SK-N-SH (cell line): ENCODE data around the gene ATXN2.

ENCODE experiments used
- CHD2 ChIP-seq: fragments of 150-350 bp; IDR thresholded peaks from 2 replicates; pipeline ENCODE4 v1.6.1; 2018; ENCODE audit warnings: low read length; ENCODE audit not compliant: partially characterized antibody
- CTCF ChIP-seq: fragments of 200-600 bp; sonication (generic); IDR thresholded peaks from 2 replicates; pipeline ENCODE4 v1.6.1; 2017; ENCODE audit warnings: antibody characterized with exemption, mild to moderate bottlenecking, moderate library complexity
- FOXJ3 ChIP-seq: sonication (generic); formaldehyde crosslinking; IDR thresholded peaks from 2 replicates; pipeline ENCODE4 v1.5.1; 2020; ENCODE audit warnings: mild to moderate bottlenecking, missing genetic modification reagents
- GABPA ChIP-seq: IDR thresholded peaks from 2 replicates; pipeline ENCODE4 v1.4.0; 2012; ENCODE audit warnings: low read depth, mild to moderate bottlenecking
- JUND ChIP-seq: IDR thresholded peaks from 2 replicates; pipeline ENCODE4 v1.4.0; 2012
- MEF2A ChIP-seq: IDR thresholded peaks from 2 replicates; pipeline ENCODE4 v1.4.0; 2012; ENCODE audit warnings: low read depth, borderline replicate concordance
- NFIC ChIP-seq: IDR thresholded peaks from 2 replicates; pipeline ENCODE4 v1.4.0; 2012; ENCODE audit warnings: borderline replicate concordance
- POLR2AphosphoS5 ChIP-seq: IDR thresholded peaks from 2 replicates; pipeline ENCODE4 v1.6.1; 2012; ENCODE audit warnings: low read depth, low read length
- RCOR1 ChIP-seq: fragments of 150-350 bp; IDR thresholded peaks from 2 replicates; pipeline ENCODE4 v1.6.1; 2017; ENCODE audit warnings: antibody characterized with exemption, low read length
- REST ChIP-seq: IDR thresholded peaks from 2 replicates; pipeline ENCODE4 v1.6.1; 2012; ENCODE audit warnings: mild to moderate bottlenecking, low read depth, low read length, moderate library complexity
- SIN3A ChIP-seq: IDR thresholded peaks from 2 replicates; pipeline ENCODE4 v1.6.1; 2012; ENCODE audit warnings: low read depth, mild to moderate bottlenecking, low read length, moderate library complexity, borderline replicate concordance
- USF2 ChIP-seq: fragments of 150-350 bp; IDR thresholded peaks from 2 replicates; pipeline ENCODE4 v1.6.1; 2017; ENCODE audit warnings: antibody characterized with exemption, low read length, low read depth, borderline replicate concordance

- TF ChIP-seq CTCF (no peak), POLR2AphosphoS5 (no peak), SIN3A (no peak), FOXJ3 (CRISPR knock-in tag) (no peak), JUND (peak; percentile 60), CHD2 (no peak), NFIC (no peak), GABPA (no peak), RCOR1 (no peak), USF2 (no peak), REST (no peak), MEF2A (no peak)
These were observed 41.6 kb downstream of the ATXN2 start for GRCh38 chr12:111557271-111558106.
